A549 (cell line): ENCODE measurements around the gene PIN1.

Experiments
- CBX2 ChIP-seq: fragments of 200-600 bp; sonication (generic); IDR thresholded peaks from 2 replicates; pipeline ENCODE4 v1.6.1; 2016; ENCODE audit warnings: low read depth, mild to moderate bottlenecking, borderline replicate concordance
- HOXA7 ChIP-seq: fragments of 250-450 bp; sonication (Bioruptor Pico); IDR thresholded peaks from 2 replicates; pipeline ENCODE4 v1.5.0; 2020; ENCODE audit warnings: mild to moderate bottlenecking, moderate library complexity
- JUNB ChIP-seq: fragments of >200 bp; sonication (Bioruptor Twin); formaldehyde crosslinking; IDR thresholded peaks from 2 replicates; pipeline ENCODE4 v1.6.1; 2016
- MYC ChIP-seq: IDR thresholded peaks from 2 replicates; pipeline ENCODE4 v1.6.1; 2012; ENCODE audit warnings: mild to moderate bottlenecking, inconsistent platforms, low read length, improper control_type of control experiment, borderline replicate concordance
- POLR2A ChIP-seq: IDR thresholded peaks from 2 replicates; pipeline ENCODE4 v1.6.1; 2012; ENCODE audit warnings: mild to moderate bottlenecking, low read length
- RCOR1 ChIP-seq: fragments of 150-350 bp; IDR thresholded peaks from 2 replicates; pipeline ENCODE4 v1.6.1; 2014; ENCODE audit warnings: antibody characterized with exemption, low read length, low read depth
- SMC3 ChIP-seq: fragments of >200 bp; sonication (Bioruptor Twin); formaldehyde crosslinking; IDR thresholded peaks from 3 replicates; pipeline ENCODE4 v1.6.1; 2018; ENCODE audit warnings: inconsistent platforms
- TF ChIP-seq, protein P1 (sequence below): fragments of >200 bp; sonication (Bioruptor Twin); formaldehyde crosslinking; IDR thresholded peaks from 3 replicates; pipeline ENCODE4 v1.5.1; 2016

- TF ChIP-seq JUNB: no peak
- no peak for TF ChIP-seq POLR2A
- no peak for TF ChIP-seq RCOR1
- no peak for TF ChIP-seq MYC
- TF ChIP-seq, protein P1, sequence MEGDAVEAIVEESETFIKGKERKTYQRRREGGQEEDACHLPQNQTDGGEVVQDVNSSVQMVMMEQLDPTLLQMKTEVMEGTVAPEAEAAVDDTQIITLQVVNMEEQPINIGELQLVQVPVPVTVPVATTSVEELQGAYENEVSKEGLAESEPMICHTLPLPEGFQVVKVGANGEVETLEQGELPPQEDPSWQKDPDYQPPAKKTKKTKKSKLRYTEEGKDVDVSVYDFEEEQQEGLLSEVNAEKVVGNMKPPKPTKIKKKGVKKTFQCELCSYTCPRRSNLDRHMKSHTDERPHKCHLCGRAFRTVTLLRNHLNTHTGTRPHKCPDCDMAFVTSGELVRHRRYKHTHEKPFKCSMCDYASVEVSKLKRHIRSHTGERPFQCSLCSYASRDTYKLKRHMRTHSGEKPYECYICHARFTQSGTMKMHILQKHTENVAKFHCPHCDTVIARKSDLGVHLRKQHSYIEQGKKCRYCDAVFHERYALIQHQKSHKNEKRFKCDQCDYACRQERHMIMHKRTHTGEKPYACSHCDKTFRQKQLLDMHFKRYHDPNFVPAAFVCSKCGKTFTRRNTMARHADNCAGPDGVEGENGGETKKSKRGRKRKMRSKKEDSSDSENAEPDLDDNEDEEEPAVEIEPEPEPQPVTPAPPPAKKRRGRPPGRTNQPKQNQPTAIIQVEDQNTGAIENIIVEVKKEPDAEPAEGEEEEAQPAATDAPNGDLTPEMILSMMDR: no peak
- TF ChIP-seq CBX2: no peak
- TF ChIP-seq SMC3: no peak
- no peak for TF ChIP-seq HOXA7 (CRISPR knock-in tag)
These were observed 36.0 kb upstream of the PIN1 start for GRCh38 chr19:9799162-9799561.
